Activated T-helper 1 cell treated with anti-CD3 and anti-CD28 coated beads, Interleukin-12 subunit alpha, Interleukin-12 subunit beta, Interleukin-2, Interleukin-4 antibody, amounts not matched to agents 30 ng/mL and 10 ng/mL and 1 ng/mL, durations not matched to agents 14 hours and 24 hours and 36 hours (primary cell): Measurements from ENCODE around the gene KRT7. TPM values are rescaled to one million over a fixed set of nuclear protein-coding genes. Genes with fewer than 3 reads are reported as not detected.
A peak's percentile ranks its signal among the peaks of the same experiment; 100 is the strongest.
"Not testable (repeated sequence)": the region's sequence is repeated elsewhere in the genome, so short reads cannot be mapped to it uniquely, and the experiment has no call there.

Source experiments
- DNase-seq: peaks from one replicate; pipeline ENCODE4 v3.0.0; 2021; ENCODE audit warnings: low spot score
- H3K27ac Mint-ChIP-seq: one replicate; pipeline ENCODE4 v1.8.0; 2021; ENCODE audit warnings: mild to moderate bottlenecking, mixed read lengths
- H3K27me3 Mint-ChIP-seq: one replicate; pipeline ENCODE4 v1.8.0; 2022; ENCODE audit warnings: mild to moderate bottlenecking, moderate library complexity, mixed read lengths; ENCODE audit not compliant: insufficient read depth
- H3K36me3 Mint-ChIP-seq: one replicate; pipeline ENCODE4 v1.8.0; 2021; ENCODE audit warnings: low read depth, mixed read lengths
- H3K4me1 Mint-ChIP-seq: one replicate; pipeline ENCODE4 v1.8.0; 2021; ENCODE audit warnings: low read depth, mixed read lengths
- H3K4me3 Mint-ChIP-seq: one replicate; pipeline ENCODE4 v1.8.0; 2021; ENCODE audit warnings: mild to moderate bottlenecking, moderate library complexity, mixed read lengths
- H3K9me3 Mint-ChIP-seq: one replicate; pipeline ENCODE4 v1.8.0; 2021; ENCODE audit warnings: mixed read lengths
- intact Hi-C: fragments of 100-400 bp; cut with micrococcal nuclease; formaldehyde crosslinking; loops from one replicate; pipeline ENCODE4 v1.15.1; 2024
- total RNA-seq: library from RNA; stranded (reverse); gene quantifications from 2 replicates; pipeline ENCODE4 v1.2.3, GENCODE V29; 2022

Gene KRT7
- total RNA-seq, 1 donor from 2014 or later: 21.2 TPM

GRCh38 chr12:52233462-52234207 lies 592 bp downstream of the KRT7 start:
- H3K27me3 Mint-ChIP-seq: peaks cover 45% of the 10 kb centered on the region
- peaks cover 5% of the 10 kb centered on the region for H3K4me1 Mint-ChIP-seq
- no peaks in the 10 kb centered on the region for H3K9me3 Mint-ChIP-seq
- no peaks in the 10 kb centered on the region for H3K36me3 Mint-ChIP-seq
- H3K27ac Mint-ChIP-seq: no peak overlapping the region
- intact Hi-C loops: loop anchor here (1.0 kb wide), 1 partner anchor 10 kb away; no protein-coding TSS in a partner anchor
- peak overlapping the region; percentile 11 for H3K4me3 Mint-ChIP-seq
- no peak for DNase-seq

- Mint-ChIP-seq H3K4me3 (no peak overlapping the region), H3K27ac (no peak overlapping the region), H3K27me3 (peaks cover 45% of the 10 kb centered on the region), H3K9me3 (no peaks in the 10 kb centered on the region), H3K4me1 (peaks cover 5% of the 10 kb centered on the region), H3K36me3 (no peaks in the 10 kb centered on the region)
- intact Hi-C loops: loop anchor here (1.0 kb wide), 1 partner anchor 9 kb away; no protein-coding TSS in a partner anchor
- no peak for DNase-seq
Observed at GRCh38 chr12:52234223-52234810, 1.3 kb downstream of the KRT7 start.

- H3K27me3 Mint-ChIP-seq: peaks cover 41% of the 10 kb centered on the region
- peaks cover 5% of the 10 kb centered on the region for H3K4me1 Mint-ChIP-seq
- no peak for DNase-seq
- H3K9me3 Mint-ChIP-seq: no peaks in the 10 kb centered on the region
- H3K27ac Mint-ChIP-seq: no peak overlapping the region
- no peak overlapping the region for H3K4me3 Mint-ChIP-seq
- intact Hi-C loops: no loop called here
- H3K36me3 Mint-ChIP-seq: no peaks in the 10 kb centered on the region
Observed at GRCh38 chr12:52235001-52235764, 2.1 kb downstream of the KRT7 start.

GRCh38 chr12:52235822-52236361 lies 2.8 kb downstream of the KRT7 start:
- Mint-ChIP-seq H3K27ac (no peak overlapping the region), H3K36me3 (no peaks in the 10 kb centered on the region), H3K4me1 (peaks cover 5% of the 10 kb centered on the region), H3K4me3 (no peak overlapping the region), H3K9me3 (no peaks in the 10 kb centered on the region), H3K27me3 (peaks cover 36% of the 10 kb centered on the region)
- no peak for DNase-seq
- intact Hi-C loops: no loop called here

- no peaks in the 10 kb centered on the region for H3K36me3 Mint-ChIP-seq
- H3K27ac Mint-ChIP-seq: no peak overlapping the region
- no peak for DNase-seq
- no peaks in the 10 kb centered on the region for H3K9me3 Mint-ChIP-seq
- peaks cover 31% of the 10 kb centered on the region for H3K27me3 Mint-ChIP-seq
- intact Hi-C loops: no loop called here
- H3K4me1 Mint-ChIP-seq: peaks cover 10% of the 10 kb centered on the region
- no peak overlapping the region for H3K4me3 Mint-ChIP-seq
Observed at GRCh38 chr12:52236386-52237050, 3.5 kb downstream of the KRT7 start.

GRCh38 chr12:52238207-52238840 lies 5.3 kb downstream of the KRT7 start:
- no peaks in the 10 kb centered on the region for H3K9me3 Mint-ChIP-seq

GRCh38 chr12:52238916-52239646 lies 6.0 kb downstream of the KRT7 start:
- Mint-ChIP-seq H3K9me3 (no peaks in the 10 kb centered on the region), H3K27ac (no peak overlapping the region), H3K27me3 (peaks cover 13% of the 10 kb centered on the region), H3K36me3 (peaks cover 5% of the 10 kb centered on the region), H3K4me3 (no peak overlapping the region), H3K4me1 (peaks cover 31% of the 10 kb centered on the region)
- intact Hi-C loops: no loop called here
- no peak for DNase-seq

More at GRCh38 chr12:52238207-52238840, 5.3 kb downstream of the KRT7 start:
- Mint-ChIP-seq H3K4me1 (peaks cover 24% of the 10 kb centered on the region), H3K27me3 (peaks cover 18% of the 10 kb centered on the region), H3K36me3 (no peaks in the 10 kb centered on the region), H3K27ac (no peak overlapping the region), H3K4me3 (no peak overlapping the region)
- intact Hi-C loops: no loop called here
- no peak for DNase-seq

GRCh38 chr12:52239767-52240166 lies 6.7 kb downstream of the KRT7 start:
- peaks cover 5% of the 10 kb centered on the region for H3K36me3 Mint-ChIP-seq
- H3K27ac Mint-ChIP-seq: no peak overlapping the region
- DNase-seq: no peak
- no peak overlapping the region for H3K4me3 Mint-ChIP-seq
- peaks cover 33% of the 10 kb centered on the region for H3K4me1 Mint-ChIP-seq
- H3K9me3 Mint-ChIP-seq: no peaks in the 10 kb centered on the region
- intact Hi-C loops: loop anchor here (5.0 kb wide), 1 partner anchor 267 kb away; no protein-coding TSS in a partner anchor
- peaks cover 8% of the 10 kb centered on the region for H3K27me3 Mint-ChIP-seq

GRCh38 chr12:52240247-52240646 lies 7.2 kb downstream of the KRT7 start:
- H3K4me3 Mint-ChIP-seq, DNase-seq, H3K27me3 Mint-ChIP-seq, H3K9me3 Mint-ChIP-seq, H3K27ac Mint-ChIP-seq, H3K36me3 Mint-ChIP-seq: not testable (repeated sequence)
- intact Hi-C loops: loop anchor here (5.0 kb wide), 1 partner anchor 268 kb away; no protein-coding TSS in a partner anchor
- H3K4me1 Mint-ChIP-seq: peaks cover 38% of the 10 kb centered on the region

GRCh38 chr12:52241205-52241842 lies 8.3 kb downstream of the KRT7 start:
- Mint-ChIP-seq H3K4me1 (peaks cover 49% of the 10 kb centered on the region), H3K36me3 (peaks cover 11% of the 10 kb centered on the region), H3K9me3 (no peaks in the 10 kb centered on the region), H3K27me3 (peaks cover 5% of the 10 kb centered on the region), H3K27ac (no peak overlapping the region), H3K4me3 (no peak overlapping the region)
- intact Hi-C loops: loop anchor here (5.0 kb wide), 1 partner anchor 269 kb away; no protein-coding TSS in a partner anchor
- DNase-seq: no peak
